Skeletal muscle satellite cell (primary cell): ENCODE data around the gene KCNK7.

Experiments
- H3K27me3 ChIP-seq: 2 replicates; pipeline ENCODE4 v1.7.0; 2013; ENCODE audit warnings: low read length; ENCODE audit not compliant: control insufficient read depth, insufficient read depth
- H3K36me3 ChIP-seq: 2 replicates; pipeline ENCODE4 v1.7.0; 2013; ENCODE audit warnings: mild to moderate bottlenecking, control low read depth, low read length; ENCODE audit not compliant: insufficient read depth
- H3K4me1 ChIP-seq: 2 replicates; pipeline ENCODE4 v1.7.0; 2013; ENCODE audit warnings: low read length; ENCODE audit not compliant: control insufficient read depth, insufficient read depth
- H3K4me2 ChIP-seq: 2 replicates; pipeline ENCODE4 v1.7.0; 2013; ENCODE audit warnings: mild to moderate bottlenecking, low read length
- H3K4me3 ChIP-seq: 2 replicates; pipeline ENCODE4 v1.7.0; 2013; ENCODE audit warnings: low read length
- H3K9ac ChIP-seq: 2 replicates; pipeline ENCODE4 v1.7.0; 2013; ENCODE audit warnings: mild to moderate bottlenecking, low read depth, low read length, moderate library complexity
- H3K9me3 ChIP-seq: replicated peaks from 2 replicates; pipeline ENCODE4 v1.7.0; 2013; ENCODE audit warnings: mild to moderate bottlenecking, control low read depth, low read length

Gene KCNK7

DNA sequence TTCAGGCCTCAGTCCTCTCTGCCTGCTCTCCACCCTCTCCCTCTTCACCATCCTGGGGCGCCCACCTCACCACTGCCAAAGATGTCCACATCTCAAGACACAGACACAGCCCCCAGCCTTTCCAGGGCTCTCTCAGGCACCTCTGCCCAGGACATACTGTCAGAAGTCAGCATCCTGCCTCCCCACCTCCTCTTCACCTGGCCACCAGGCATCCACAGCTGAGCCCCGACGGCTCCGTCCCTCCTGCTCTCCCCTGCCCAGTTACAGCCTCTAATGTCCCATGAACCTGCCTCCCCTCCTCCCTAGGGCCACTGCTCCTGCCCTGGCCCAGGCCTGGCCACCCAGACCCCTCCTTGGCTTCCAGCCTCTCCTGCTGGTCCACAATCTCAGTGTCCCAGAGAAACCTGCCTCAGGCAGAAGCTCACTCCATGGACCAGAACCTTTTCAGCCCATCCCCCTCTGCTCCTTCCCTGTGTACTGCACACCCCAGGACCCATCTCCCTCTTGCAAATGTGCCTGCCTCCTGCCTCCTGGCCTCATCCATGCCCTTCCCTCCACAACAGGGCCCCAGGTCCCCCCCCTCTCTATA, 40.7 kb downstream of the KCNK7 start:
- Histone ChIP-seq H3K4me2 (peak overlapping the region; percentile 93), H3K9me3 (no peaks in the 10 kb centered on the region), H3K4me3 (peak overlapping the region; percentile 56), H3K4me1 (peaks cover 55% of the 10 kb centered on the region), H3K9ac (no peak overlapping the region), H3K36me3 (peaks cover 22% of the 10 kb centered on the region), H3K27me3 (no peaks in the 10 kb centered on the region)

DNA sequence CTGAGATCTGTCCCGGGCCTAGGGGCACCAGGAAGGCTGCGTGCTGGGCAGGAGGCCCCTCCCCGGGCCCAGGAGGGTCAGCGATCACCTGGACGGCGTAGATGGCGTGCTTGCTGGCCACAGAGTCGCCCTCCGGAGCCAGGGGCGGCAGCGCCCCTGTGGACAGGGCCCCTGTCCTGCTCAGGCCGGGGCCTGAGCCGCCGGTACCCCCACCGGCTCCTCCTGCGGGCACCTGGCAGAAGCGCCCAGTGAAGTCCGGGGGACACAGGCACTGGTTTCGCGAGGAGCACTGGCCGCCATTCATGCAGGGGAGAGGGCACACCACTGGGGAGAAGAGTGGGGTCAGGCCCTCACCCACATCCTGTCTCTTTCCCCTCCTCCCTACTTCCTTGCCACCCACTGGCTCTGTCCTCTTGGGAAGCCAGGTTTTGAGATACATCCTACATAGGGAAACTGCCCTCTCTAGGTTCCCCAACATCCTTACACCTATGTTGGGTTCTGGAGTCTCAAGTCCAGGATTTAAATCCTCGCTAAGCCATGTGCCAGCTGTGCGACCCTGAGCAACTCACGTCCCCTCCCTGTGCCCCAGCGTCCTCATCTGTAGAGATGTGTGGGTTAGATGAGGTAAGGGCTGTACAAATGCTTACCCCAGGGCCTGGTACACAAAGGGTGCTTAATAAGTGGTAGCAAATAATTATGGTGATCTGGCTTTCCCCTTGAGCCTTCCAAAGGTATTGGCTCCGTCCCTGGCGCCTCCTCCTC, 41.4 kb downstream of the KCNK7 start:
- Histone ChIP-seq H3K9me3 (no peaks in the 10 kb centered on the region), H3K4me2 (peak overlapping the region; percentile 9), H3K9ac (no peak overlapping the region), H3K36me3 (peaks cover 25% of the 10 kb centered on the region), H3K27me3 (no peaks in the 10 kb centered on the region), H3K4me1 (peaks cover 48% of the 10 kb centered on the region), H3K4me3 (no peak overlapping the region)

DNA sequence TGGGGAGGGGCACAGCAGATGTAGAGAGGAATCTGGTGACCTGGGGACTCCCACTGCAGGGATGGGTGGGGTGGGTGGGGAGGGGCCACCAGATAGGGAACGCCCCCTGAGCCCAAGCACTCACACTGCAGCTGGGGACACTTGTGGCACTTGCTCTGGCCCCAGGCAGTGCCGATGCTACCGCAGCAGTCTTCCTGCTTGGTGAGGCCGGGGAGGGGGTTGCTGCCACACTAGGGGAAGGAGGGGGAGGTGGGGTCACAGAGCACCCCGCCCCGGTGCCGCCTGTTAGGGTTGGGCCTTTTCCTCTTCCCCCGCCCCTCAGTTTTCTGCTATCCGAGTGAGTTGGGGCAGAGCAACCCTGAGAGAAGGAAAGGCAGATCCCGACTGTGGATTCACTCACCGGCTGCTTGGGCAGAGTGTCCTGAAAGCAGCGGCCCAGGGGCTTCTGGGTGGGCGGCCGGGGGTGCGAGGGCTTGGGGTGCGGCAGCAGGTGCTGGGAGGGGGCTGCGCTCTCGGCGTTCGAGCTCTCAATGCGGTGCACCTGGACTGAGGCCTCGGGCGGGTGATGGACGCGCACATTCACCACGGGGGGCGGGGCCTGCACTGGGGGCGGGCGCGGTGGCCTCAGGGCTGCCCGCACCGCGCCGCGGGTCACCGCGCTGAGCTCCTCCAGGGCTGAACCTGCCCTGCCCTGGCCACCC, 42.1 kb downstream of the KCNK7 start:
- Histone ChIP-seq H3K9ac (no peak overlapping the region), H3K36me3 (peaks cover 33% of the 10 kb centered on the region), H3K9me3 (no peaks in the 10 kb centered on the region), H3K4me2 (no peak overlapping the region), H3K4me3 (no peak overlapping the region), H3K4me1 (peaks cover 41% of the 10 kb centered on the region), H3K27me3 (no peaks in the 10 kb centered on the region)

DNA sequence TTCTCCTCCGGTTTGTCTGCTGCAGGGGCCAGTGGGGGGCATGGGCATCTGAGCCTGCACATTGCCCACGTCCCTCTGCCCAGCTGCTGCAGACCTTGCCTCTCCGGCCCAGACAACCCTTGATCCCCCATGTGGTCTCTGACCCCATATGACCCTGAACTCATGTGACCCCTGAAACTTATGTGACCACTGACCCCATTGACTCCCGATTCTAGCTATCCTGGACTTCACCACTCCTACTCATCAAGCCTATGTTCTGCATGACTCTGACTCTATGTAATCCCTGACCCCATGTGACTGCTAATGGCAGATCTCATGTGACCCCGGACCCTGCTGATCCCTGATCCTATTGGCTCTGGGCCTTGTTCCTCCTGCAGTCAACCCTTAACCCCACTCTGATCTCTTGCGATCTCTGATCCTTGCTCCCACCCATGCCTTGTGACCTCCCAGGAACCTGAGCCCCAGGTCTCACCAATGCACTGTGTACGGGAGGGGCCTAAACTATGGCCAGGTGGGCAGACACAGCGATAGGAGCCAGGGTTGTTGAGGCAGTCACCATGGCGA, 43.1 kb downstream of the KCNK7 start:
- no peak overlapping the region for H3K9ac ChIP-seq
- peaks cover 41% of the 10 kb centered on the region for H3K36me3 ChIP-seq
- H3K4me2 ChIP-seq = no peak overlapping the region
- H3K4me3 ChIP-seq = no peak overlapping the region
- peaks cover 40% of the 10 kb centered on the region for H3K4me1 ChIP-seq
- no peaks in the 10 kb centered on the region for H3K27me3 ChIP-seq
- no peaks in the 10 kb centered on the region for H3K9me3 ChIP-seq

DNA sequence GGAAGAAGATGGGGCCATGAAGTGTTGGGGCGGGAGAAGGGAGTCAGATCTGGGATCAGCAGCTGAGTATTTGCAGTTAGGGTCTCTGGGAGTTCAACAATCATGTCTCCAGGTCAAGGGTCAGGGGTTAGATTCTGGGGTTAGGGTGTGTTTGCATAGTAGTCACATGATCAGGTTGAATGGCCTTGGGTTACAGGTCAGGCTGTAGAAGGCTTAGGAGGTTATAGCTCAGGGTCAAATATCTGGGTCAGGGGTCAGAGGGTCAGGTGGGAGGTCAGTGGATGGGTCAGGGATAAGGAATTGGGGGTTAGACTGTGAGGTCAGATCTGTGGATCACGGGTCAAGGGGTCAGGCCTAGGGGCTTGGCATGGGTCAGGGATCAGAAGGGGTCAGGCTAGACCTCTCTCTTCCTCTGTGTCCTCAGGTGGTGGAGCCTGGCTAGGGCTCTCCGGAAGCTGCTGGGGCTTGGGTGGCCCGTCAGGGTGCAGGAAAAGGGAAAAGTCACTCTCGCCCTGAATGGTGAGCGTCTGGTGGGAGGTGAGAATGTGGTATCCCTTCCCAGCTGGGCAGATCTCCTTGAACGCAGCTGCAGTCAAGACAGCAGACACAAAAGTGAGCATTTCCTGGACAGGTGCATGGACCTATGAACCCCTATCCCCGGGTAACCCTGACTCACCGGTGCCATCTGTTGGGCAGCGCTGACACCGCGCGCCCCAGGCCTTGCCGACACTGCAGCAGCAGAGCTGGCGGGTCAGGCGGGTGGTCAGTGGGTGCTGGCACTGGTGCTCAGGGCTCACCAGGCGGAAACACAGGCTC, 43.8 kb downstream of the KCNK7 start:
- peaks cover 44% of the 10 kb centered on the region for H3K36me3 ChIP-seq
- H3K9ac ChIP-seq = no peak overlapping the region
- H3K4me1 ChIP-seq = peaks cover 37% of the 10 kb centered on the region
- no peaks in the 10 kb centered on the region for H3K27me3 ChIP-seq
- no peak overlapping the region for H3K4me3 ChIP-seq
- no peaks in the 10 kb centered on the region for H3K9me3 ChIP-seq
- no peak overlapping the region for H3K4me2 ChIP-seq

DNA sequence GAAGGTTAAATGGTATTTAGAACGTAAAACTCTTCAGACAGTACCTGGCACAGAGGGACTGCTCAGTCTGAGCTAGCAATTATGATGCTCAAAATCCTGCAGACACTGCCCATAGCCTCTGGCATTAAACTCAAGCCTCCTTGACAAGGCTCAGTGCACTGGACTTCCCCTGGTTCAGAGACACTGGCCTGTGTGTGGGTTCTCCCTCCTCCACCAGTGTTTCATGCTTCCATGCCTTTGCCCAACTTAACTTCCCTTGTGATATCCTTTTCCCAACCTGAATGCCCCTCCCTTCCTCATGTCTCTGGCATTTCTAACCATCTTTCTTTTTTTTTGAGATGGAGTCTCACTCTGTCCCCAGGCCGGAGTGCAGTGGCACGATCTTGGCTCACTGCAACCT, 46.5 kb downstream of the KCNK7 start:
- no peak overlapping the region for H3K9ac ChIP-seq
- H3K4me3 ChIP-seq = no peak overlapping the region
- peaks cover 66% of the 10 kb centered on the region for H3K36me3 ChIP-seq
- H3K27me3 ChIP-seq = no peaks in the 10 kb centered on the region
- no peaks in the 10 kb centered on the region for H3K9me3 ChIP-seq
- H3K4me1 ChIP-seq = peaks cover 10% of the 10 kb centered on the region
- no peak overlapping the region for H3K4me2 ChIP-seq

DNA sequence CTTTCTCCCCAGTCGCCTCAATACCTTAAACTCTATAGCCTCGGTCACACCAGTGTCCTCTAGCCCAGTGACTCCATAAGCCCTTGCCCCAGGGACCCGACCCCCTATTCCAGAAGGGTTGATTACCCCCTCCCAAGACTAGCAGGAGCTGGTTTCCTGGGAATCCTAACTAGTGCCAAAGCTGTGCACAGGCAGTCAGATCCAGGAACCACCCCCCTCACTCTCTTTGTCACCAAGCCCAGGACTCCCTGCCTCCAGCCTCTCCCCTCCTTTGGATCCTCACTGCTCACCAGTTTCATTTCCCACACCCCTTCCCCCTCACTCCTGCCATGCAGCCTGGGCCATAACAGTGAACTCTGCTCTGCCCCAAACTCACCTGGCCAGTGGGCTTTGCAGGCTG, 47.2 kb downstream of the KCNK7 start:
- Histone ChIP-seq H3K9ac (no peak overlapping the region), H3K36me3 (peaks cover 70% of the 10 kb centered on the region), H3K9me3 (no peaks in the 10 kb centered on the region), H3K4me3 (no peak overlapping the region), H3K27me3 (no peaks in the 10 kb centered on the region), H3K4me2 (no peak overlapping the region), H3K4me1 (peaks cover 7% of the 10 kb centered on the region)

DNA sequence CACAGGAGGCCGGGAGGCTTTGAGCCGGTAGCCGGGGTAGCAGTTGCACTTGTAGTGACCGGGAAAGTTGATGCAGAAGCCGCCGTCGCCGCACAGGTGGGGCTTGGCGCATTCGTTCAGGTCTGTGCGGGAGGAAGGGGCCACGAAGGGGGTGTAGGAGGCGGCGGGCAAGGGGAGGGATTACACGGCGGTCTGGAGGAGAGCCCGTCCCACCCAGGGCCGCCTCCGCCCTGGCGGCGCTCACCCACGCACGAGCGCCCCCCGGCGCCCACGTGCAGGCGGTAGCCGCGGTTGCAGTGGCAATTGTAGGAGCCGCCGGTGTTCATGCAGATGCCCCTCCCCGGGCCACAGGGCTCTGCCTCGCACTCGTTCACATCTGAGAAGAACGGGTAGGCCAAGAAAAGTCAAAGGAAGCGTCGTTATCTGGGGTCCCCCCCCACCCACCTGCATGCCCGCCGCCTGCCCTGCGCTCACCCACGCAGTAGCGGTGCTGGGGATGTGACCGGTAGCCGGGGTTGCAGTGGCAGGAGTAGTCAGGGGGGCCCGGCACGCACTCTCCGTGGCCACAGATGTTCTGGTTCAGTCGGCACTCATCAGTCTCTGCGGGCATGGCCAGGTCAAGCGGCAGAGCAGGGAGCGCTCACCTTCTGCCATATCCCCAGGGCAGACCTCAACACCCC, 48.0 kb downstream of the KCNK7 start:
- Histone ChIP-seq H3K4me3 (no peak overlapping the region), H3K4me1 (peaks cover 7% of the 10 kb centered on the region), H3K36me3 (peaks cover 75% of the 10 kb centered on the region)

DNA sequence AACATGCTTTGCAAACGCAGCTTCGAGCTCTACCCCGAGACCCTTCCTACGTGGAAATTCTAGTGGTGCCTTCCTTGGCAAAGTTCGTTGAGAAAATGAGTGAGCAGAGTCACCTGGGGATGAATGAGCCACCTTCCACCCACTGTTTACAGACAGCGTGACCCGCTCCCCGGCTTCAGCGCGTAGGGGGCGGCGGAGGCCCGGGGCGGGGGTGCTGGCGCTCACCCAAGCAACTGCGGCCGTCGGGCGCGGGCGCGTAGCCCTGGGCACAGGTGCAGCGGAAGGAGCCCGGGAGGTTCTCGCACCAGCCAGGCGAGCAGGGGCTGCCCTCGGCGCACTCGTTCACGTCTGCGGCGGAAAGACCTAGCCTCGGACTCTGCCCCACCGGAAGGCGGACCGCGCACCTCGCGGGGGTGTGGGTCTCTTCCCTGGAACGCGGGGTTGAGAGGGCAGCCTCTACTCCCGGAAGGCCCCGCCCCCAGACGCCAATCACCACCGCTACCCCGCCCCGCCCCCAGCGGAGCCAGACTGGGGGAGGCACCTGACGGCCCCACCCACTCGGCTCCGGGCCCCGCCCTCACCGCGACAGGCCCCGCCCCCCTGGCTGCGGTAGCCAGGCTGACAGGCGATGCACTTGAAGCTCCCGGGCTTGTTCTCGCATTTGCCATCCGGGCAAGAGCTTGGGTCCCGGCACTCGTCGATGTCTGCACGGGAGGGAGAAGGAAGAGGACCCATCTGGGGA, 49.2 kb downstream of the KCNK7 start:
- H3K4me2 ChIP-seq = no peak overlapping the region
- H3K27me3 ChIP-seq = no peaks in the 10 kb centered on the region
- H3K4me1 ChIP-seq = peaks cover 7% of the 10 kb centered on the region
- H3K36me3 ChIP-seq = peaks cover 71% of the 10 kb centered on the region
- H3K9me3 ChIP-seq = no peaks in the 10 kb centered on the region
- no peak overlapping the region for H3K4me3 ChIP-seq
- H3K9ac ChIP-seq = no peak overlapping the region

More for the DNA sequence above, 48.0 kb downstream of the KCNK7 start:
- Histone ChIP-seq H3K4me2 (no peak overlapping the region), H3K27me3 (no peaks in the 10 kb centered on the region), H3K9me3 (no peaks in the 10 kb centered on the region), H3K9ac (no peak overlapping the region)

DNA sequence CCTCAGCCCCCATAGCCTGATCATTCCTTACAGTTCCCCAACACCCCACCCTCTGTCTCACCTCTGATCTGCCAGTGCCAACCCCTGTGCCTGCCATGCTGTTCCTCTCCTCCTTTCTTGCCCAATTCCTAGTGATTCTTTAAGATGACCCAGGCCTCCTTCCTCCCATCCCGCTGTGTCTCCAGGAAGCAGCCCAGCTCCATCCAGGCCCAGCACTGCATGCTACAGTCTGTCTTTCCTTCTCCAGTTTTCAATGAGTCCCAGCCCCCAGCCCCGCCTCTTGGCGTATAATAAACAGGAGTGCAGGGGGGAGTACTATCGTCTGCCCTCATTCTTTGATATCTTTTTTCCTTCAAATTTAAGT, 49.8 kb downstream of the KCNK7 start:
- Histone ChIP-seq H3K4me3 (no peak overlapping the region), H3K36me3 (peaks cover 70% of the 10 kb centered on the region), H3K4me2 (no peak overlapping the region), H3K4me1 (peaks cover 8% of the 10 kb centered on the region), H3K9me3 (no peaks in the 10 kb centered on the region), H3K9ac (no peak overlapping the region), H3K27me3 (no peaks in the 10 kb centered on the region)
